H9 (cell line): ENCODE results near the gene PCDHB10. TPM values are rescaled to one million over a fixed set of nuclear protein-coding genes. Genes with fewer than 3 reads are reported as not detected.
"Not testable (repeated sequence)": the region's sequence is repeated elsewhere in the genome, so short reads cannot be mapped to it uniquely, and the experiment has no call there.

Experiments
- DNase-seq: peaks from one replicate; pipeline ENCODE4 v3.0.0-alpha.2; 2017
- H2AFZ ChIP-seq: one replicate; pipeline ENCODE4 v1.6.1; 2013; ENCODE audit warnings: mild to moderate bottlenecking, low read length, control low read depth, moderate library complexity
- H2AK5ac ChIP-seq: 2 replicates; pipeline ENCODE4 v1.6.1; 2013; ENCODE audit warnings: low read length, control low read depth, mixed read lengths; ENCODE audit not compliant: insufficient read length
- H2BK120ac ChIP-seq: one replicate; pipeline ENCODE4 v1.6.1; 2013; ENCODE audit warnings: low read depth, mild to moderate bottlenecking, low read length, control low read depth, inconsistent platforms; ENCODE audit not compliant: poor library complexity, severe bottlenecking
- H2BK12ac ChIP-seq: 2 replicates; pipeline ENCODE4 v1.6.1; 2013; ENCODE audit warnings: low read length, control low read depth, mixed read lengths, low read depth; ENCODE audit not compliant: insufficient read length
- H2BK15ac ChIP-seq: 2 replicates; pipeline ENCODE4 v1.6.1; 2013; ENCODE audit warnings: low read depth, low read length, control low read depth
- H2BK20ac ChIP-seq: one replicate; pipeline ENCODE4 v1.6.1; 2013; ENCODE audit warnings: low read depth, mild to moderate bottlenecking, low read length, control low read depth, inconsistent platforms; ENCODE audit not compliant: poor library complexity, severe bottlenecking
- H2BK5ac ChIP-seq: 2 replicates; pipeline ENCODE4 v1.6.1; 2013; ENCODE audit warnings: low read length, control low read depth, mixed read lengths; ENCODE audit not compliant: insufficient read length
- H3K14ac ChIP-seq: 2 replicates; pipeline ENCODE4 v1.6.1; 2013; ENCODE audit warnings: low read length, control low read depth; ENCODE audit not compliant: insufficient read depth
- H3K18ac ChIP-seq: 2 replicates; pipeline ENCODE4 v1.6.1; 2013; ENCODE audit warnings: low read depth, mild to moderate bottlenecking, mixed read lengths, low read length, control low read depth; ENCODE audit not compliant: insufficient read length
- H3K23ac ChIP-seq: 2 replicates; pipeline ENCODE4 v1.6.1; 2013; ENCODE audit warnings: low read length, control low read depth, mixed read lengths, low read depth; ENCODE audit not compliant: insufficient read length
- H3K23me2 ChIP-seq: 2 replicates; pipeline ENCODE4 v1.6.1; 2013; ENCODE audit warnings: low read depth, mild to moderate bottlenecking, mixed read lengths, low read length, control low read depth; ENCODE audit not compliant: insufficient read length, poor library complexity, severe bottlenecking
- H3K27ac ChIP-seq: 2 replicates; pipeline ENCODE4 v1.5.1; 2013; ENCODE audit warnings: low read length, control low read depth, mixed read lengths, low read depth; ENCODE audit not compliant: insufficient read length
- H3K27me3 ChIP-seq: 2 replicates; pipeline ENCODE4 v1.6.1; 2013; ENCODE audit warnings: low read length, control low read depth, inconsistent platforms; ENCODE audit not compliant: insufficient read depth
- H3K4ac ChIP-seq: 2 replicates; pipeline ENCODE4 v1.6.1; 2013; ENCODE audit warnings: low read depth, mild to moderate bottlenecking, control low read depth, inconsistent platforms, low read length, moderate library complexity
- H3K4me1 ChIP-seq: 2 replicates; pipeline ENCODE4 v1.6.1; 2013; ENCODE audit warnings: low read length, control low read depth, inconsistent platforms; ENCODE audit not compliant: insufficient read depth
- H3K4me2 ChIP-seq: 2 replicates; pipeline ENCODE4 v1.6.1; 2013; ENCODE audit warnings: low read length, control low read depth, mixed read lengths; ENCODE audit not compliant: insufficient read length, insufficient read depth
- H3K56ac ChIP-seq: 2 replicates; pipeline ENCODE4 v1.6.1; 2013; ENCODE audit warnings: low read depth, mild to moderate bottlenecking, mixed read lengths, low read length, control low read depth; ENCODE audit not compliant: insufficient read length
- H3K79me1 ChIP-seq: 2 replicates; pipeline ENCODE4 v1.6.1; 2013; ENCODE audit warnings: low read depth, mild to moderate bottlenecking, moderate library complexity, low read length, control low read depth, inconsistent platforms; ENCODE audit not compliant: insufficient read depth, poor library complexity, severe bottlenecking
- H3K79me2 ChIP-seq: 2 replicates; pipeline ENCODE4 v1.6.1; 2013; ENCODE audit warnings: low read length, control low read depth, inconsistent platforms; ENCODE audit not compliant: insufficient read depth
- H3K9ac ChIP-seq: 2 replicates; pipeline ENCODE4 v1.6.1; 2013; ENCODE audit warnings: low read length, control low read depth, mixed read lengths; ENCODE audit not compliant: insufficient read length; ENCODE audit errors: extremely low read depth
- H3K9me3 ChIP-seq: one replicate; pipeline ENCODE4 v1.6.1; 2013; ENCODE audit warnings: low read depth, low read length, inconsistent platforms; ENCODE audit not compliant: control insufficient read depth
- H3T11ph ChIP-seq: one replicate; pipeline ENCODE4 v1.6.1; 2013; ENCODE audit warnings: mild to moderate bottlenecking, low read length, control low read depth, inconsistent platforms
- H4K20me1 ChIP-seq: one replicate; pipeline ENCODE4 v1.6.1; 2013; ENCODE audit not compliant: control insufficient read depth, insufficient read length, insufficient read depth
- H4K5ac ChIP-seq: 2 replicates; pipeline ENCODE4 v1.6.1; 2013; ENCODE audit warnings: low read depth, mild to moderate bottlenecking, mixed read lengths, low read length, control low read depth; ENCODE audit not compliant: insufficient read length
- H4K8ac ChIP-seq: replicated peaks from 2 replicates; pipeline ENCODE4 v1.6.1; 2013; ENCODE audit warnings: low read length, control low read depth, mixed read lengths, low read depth; ENCODE audit not compliant: insufficient read length
- H4K91ac ChIP-seq: 2 replicates; pipeline ENCODE4 v1.6.1; 2013; ENCODE audit warnings: low read depth, mild to moderate bottlenecking, moderate library complexity, mixed read lengths, low read length, control low read depth; ENCODE audit not compliant: insufficient read length
- H3K27ac Mint-ChIP-seq, 3 experiments: 2 replicates in 2 of 3; 3 replicates in 1 of 3; pipeline ENCODE4 v1.8.0; 2020 to 2021; ENCODE audit warnings: mixed read lengths in 3 of 3, mild to moderate bottlenecking in 1 of 3, moderate library complexity in 1 of 3
- H3K27me3 Mint-ChIP-seq: 2 replicates; pipeline ENCODE4 v1.8.0; 2021; ENCODE audit warnings: low read depth, mild to moderate bottlenecking, moderate library complexity, mixed read lengths
- H3K36me3 Mint-ChIP-seq, 3 experiments: 2 replicates in 2 of 3; 3 replicates in 1 of 3; pipeline ENCODE4 v1.8.0; 2020 to 2021; ENCODE audit warnings: low read depth in 3 of 3, mixed read lengths in 3 of 3; ENCODE audit not compliant: insufficient read depth in 1 of 3
- H3K4me1 Mint-ChIP-seq, 2 experiments: 2 replicates each; pipeline ENCODE4 v1.8.0; 2020; ENCODE audit warnings: mixed read lengths in 2 of 2
- H3K4me3 Mint-ChIP-seq, 2 experiments: 2 replicates in 1 of 2; 3 replicates in 1 of 2; pipeline ENCODE4 v1.8.0; 2020 to 2021; ENCODE audit warnings: mild to moderate bottlenecking in 2 of 2, mixed read lengths in 2 of 2, moderate library complexity in 1 of 2
- H3K9me3 Mint-ChIP-seq, 2 experiments: 2 replicates in 1 of 2; 3 replicates in 1 of 2; pipeline ENCODE4 v1.8.0; 2020; ENCODE audit warnings: mild to moderate bottlenecking in 2 of 2, mixed read lengths in 2 of 2, moderate library complexity in 1 of 2
- WGBS: extraction: QIAGEN DNeasy Blood & Tissue Kit; methylation state at CpG from one replicate; pipeline ENCODE4 v1.1.7; 2013; ENCODE audit warnings: missing lambda C conversion rate, low lambda C conversion rate, mixed read lengths; ENCODE audit not compliant: insufficient read length; ENCODE audit errors: extremely low coverage; 5-methylcytosine and 5-hydroxymethylcytosine counted together
- total RNA-seq: library from RNA; stranded (reverse); gene quantifications from 2 replicates; pipeline ENCODE4 v1.2.1, GENCODE V29; 2021

Gene PCDHB10
- total RNA-seq, 1 experiment from 2014 or later, result 1.6 TPM

- H3K27ac ChIP-seq, H2BK15ac ChIP-seq, H3K4me3 Mint-ChIP-seq, H3K79me2 ChIP-seq, H2AK5ac ChIP-seq, H3K14ac ChIP-seq, H3K27me3 Mint-ChIP-seq, H3K4me2 ChIP-seq, H3T11ph ChIP-seq, H2AFZ ChIP-seq, H3K9me3 ChIP-seq, H3K79me1 ChIP-seq, H3K18ac ChIP-seq, H3K4me1 Mint-ChIP-seq, H3K23me2 ChIP-seq, H3K27me3 ChIP-seq, H3K23ac ChIP-seq, H2BK5ac ChIP-seq, H4K20me1 ChIP-seq, H3K4me1 ChIP-seq, H3K56ac ChIP-seq, H2BK12ac ChIP-seq, H4K5ac ChIP-seq, H2BK20ac ChIP-seq, H4K8ac ChIP-seq, H4K91ac ChIP-seq, DNase-seq, H3K27ac Mint-ChIP-seq, H3K9ac ChIP-seq, H2BK120ac ChIP-seq, H3K4ac ChIP-seq: not testable (repeated sequence)
- H3K36me3 Mint-ChIP-seq, result peaks cover 11 to 28% (median 13%) of the 10 kb centered on the region in 3 experiments
- no CpG with 5 or more reads among the region's 35 CpGs for WGBS
- H3K9me3 Mint-ChIP-seq, result peaks cover 26 to 27% of the 10 kb centered on the region in 2 experiments
Measured at GRCh38 chr5:141189131-141189530, 3.0 kb upstream of the PCDHB10 start.

- H3K27ac ChIP-seq, H3K4me3 Mint-ChIP-seq, H3K4ac ChIP-seq, H3K4me2 ChIP-seq, H3K56ac ChIP-seq, H3K27me3 Mint-ChIP-seq, H3T11ph ChIP-seq, H3K27me3 ChIP-seq, H2BK12ac ChIP-seq, H3K14ac ChIP-seq, H3K79me2 ChIP-seq, H3K4me1 ChIP-seq, H3K27ac Mint-ChIP-seq, H3K4me1 Mint-ChIP-seq, H4K8ac ChIP-seq, H3K9me3 ChIP-seq, DNase-seq, H4K20me1 ChIP-seq, H3K18ac ChIP-seq, H3K9ac ChIP-seq, H3K23me2 ChIP-seq, H2BK5ac ChIP-seq, H4K5ac ChIP-seq, H2BK120ac ChIP-seq, H2AFZ ChIP-seq, H2AK5ac ChIP-seq, H2BK20ac ChIP-seq, H4K91ac ChIP-seq, H2BK15ac ChIP-seq, H3K79me1 ChIP-seq, H3K23ac ChIP-seq: not testable (repeated sequence)
- peaks cover 30% of the 10 kb centered on the region in 2 experiments for H3K9me3 Mint-ChIP-seq
- peaks cover 3 to 19% (median 9%) of the 10 kb centered on the region in 3 experiments for H3K36me3 Mint-ChIP-seq
- no CpG with 5 or more reads among the region's 37 CpGs for WGBS
Measured at GRCh38 chr5:141194332-141194731, 2.2 kb downstream of the PCDHB10 start.
